HL-60/S4 treated with retinoic acid at 250 ng/mL for 4 days and 3 days (cell line): ENCODE data around the gene ACO1.
"Not testable (repeated sequence)": the region's sequence is repeated elsewhere in the genome, so short reads cannot be mapped to it uniquely, and the experiment has no call there.

Experiments used
- in situ Hi-C: fragments of 300-500 bp; cut with MboI; formaldehyde crosslinking; loops from 2 replicates; pipeline ENCODE4 v1.7.0; 2022; ENCODE audit warnings: low sequenced_read_pairs

The ACO1 gene

GRCh38 chr9:32384364-32385151 lies at the start of gene ACO1:
Gene ACO1, plus strand, starts transcription at chr9:32384643. Its CDS starts 20,864 bp downstream, at chr9:32405507.
- in situ Hi-C loops = no loop called here

- in situ Hi-C loops = no loop called here
Measured at GRCh38 chr9:32334916-32335895, 49.2 kb upstream of the ACO1 start.

GRCh38 chr9:32339424-32339823 lies 45.0 kb upstream of the ACO1 start:
- in situ Hi-C loops = no loop called here

- in situ Hi-C loops = no loop called here
Measured at GRCh38 chr9:32340361-32340760, 44.1 kb upstream of the ACO1 start.

GRCh38 chr9:32344551-32345182 lies 39.8 kb upstream of the ACO1 start:
- in situ Hi-C loops = no loop called here

- in situ Hi-C loops = no loop called here
Measured at GRCh38 chr9:32345243-32345642, 39.2 kb upstream of the ACO1 start.

- in situ Hi-C loops = no loop called here
Measured at GRCh38 chr9:32347571-32347970, 36.9 kb upstream of the ACO1 start.

- in situ Hi-C loops = no loop called here
Measured at GRCh38 chr9:32348106-32348695, 36.2 kb upstream of the ACO1 start.

- in situ Hi-C loops = no loop called here
Measured at GRCh38 chr9:32349013-32349412, 35.4 kb upstream of the ACO1 start.

- in situ Hi-C loops = no loop called here
Measured at GRCh38 chr9:32350682-32351081, 33.8 kb upstream of the ACO1 start.

GRCh38 chr9:32351845-32352244 lies 32.6 kb upstream of the ACO1 start:
- in situ Hi-C loops = no loop called here

GRCh38 chr9:32353476-32353875 lies 31.0 kb upstream of the ACO1 start:
- in situ Hi-C loops = not testable (repeated sequence)

- in situ Hi-C loops = no loop called here
Measured at GRCh38 chr9:32359452-32359851, 25.0 kb upstream of the ACO1 start.

GRCh38 chr9:32360983-32361673 lies 23.3 kb upstream of the ACO1 start:
- in situ Hi-C loops = no loop called here

- in situ Hi-C loops = no loop called here
Measured at GRCh38 chr9:32371279-32371678, 13.2 kb upstream of the ACO1 start.

- in situ Hi-C loops = no loop called here
Measured at GRCh38 chr9:32371679-32372078, 12.8 kb upstream of the ACO1 start.

GRCh38 chr9:32376285-32376684 lies 8.2 kb upstream of the ACO1 start:
- in situ Hi-C loops = no loop called here

GRCh38 chr9:32378496-32378895 lies 5.9 kb upstream of the ACO1 start:
- in situ Hi-C loops = no loop called here

- in situ Hi-C loops = no loop called here
Measured at GRCh38 chr9:32378993-32379729, 5.3 kb upstream of the ACO1 start.

GRCh38 chr9:32380944-32381343 lies 3.5 kb upstream of the ACO1 start:
- in situ Hi-C loops = no loop called here
